ENCODE results near the gene PAK1IP1.

The PAK1IP1 gene

DNA sequence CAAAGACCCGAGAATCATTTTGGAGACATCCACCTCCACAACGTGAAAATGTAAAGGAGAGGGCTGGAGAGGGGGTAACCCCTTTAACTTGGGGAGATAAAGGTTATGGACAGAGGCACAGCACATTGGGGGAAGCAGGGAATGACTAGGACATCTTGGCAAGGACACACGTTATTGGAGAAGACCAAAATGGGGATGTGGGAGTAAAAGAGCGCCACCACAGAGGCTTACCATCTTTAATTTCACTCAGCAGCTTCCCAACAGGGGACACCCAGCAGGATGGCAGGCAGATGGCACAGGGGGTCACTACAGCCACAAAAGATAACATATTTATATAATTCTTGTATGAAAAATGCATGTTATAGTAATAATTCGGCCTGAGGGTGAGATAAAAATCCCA, 10.2 kb upstream of the PAK1IP1 start:
- H3K27ac ChIP-seq (ENCODE audit: low read length): no peak overlapping the region
- no peak overlapping the region for H3K9ac ChIP-seq (ENCODE audit: low read length)
- H3F3A ChIP-seq (ENCODE audit: insufficient read depth, low read length): no peaks in the 10 kb centered on the region
- no peaks in the 10 kb centered on the region for H4K20me1 ChIP-seq (ENCODE audit: insufficient read depth, low read length)
- no peaks in the 10 kb centered on the region for H3K36me3 ChIP-seq (replicated peaks; ENCODE audit: insufficient read depth, low read length)
- H3K79me2 ChIP-seq (ENCODE audit: low read length): no peaks in the 10 kb centered on the region
- DNase-seq: no peak
- no peak overlapping the region for H2AFZ ChIP-seq (ENCODE audit: low read length)
- H3K9me3 ChIP-seq (replicated peaks; ENCODE audit: insufficient read depth, low read length): no peaks in the 10 kb centered on the region
- H3K27me3 ChIP-seq (replicated peaks; ENCODE audit: insufficient read depth, low read length): no peaks in the 10 kb centered on the region
- H3K4me3 ChIP-seq (ENCODE audit: low read length): no peak overlapping the region
- H3K4me2 ChIP-seq (ENCODE audit: low read depth, low read length): no peak overlapping the region
- H3K4me1 ChIP-seq (ENCODE audit: low read length): no peaks in the 10 kb centered on the region
- H3K9me2 ChIP-seq (replicated peaks; ENCODE audit: insufficient read depth, low read length): no peaks in the 10 kb centered on the region
- TF ChIP-seq, protein P1, sequence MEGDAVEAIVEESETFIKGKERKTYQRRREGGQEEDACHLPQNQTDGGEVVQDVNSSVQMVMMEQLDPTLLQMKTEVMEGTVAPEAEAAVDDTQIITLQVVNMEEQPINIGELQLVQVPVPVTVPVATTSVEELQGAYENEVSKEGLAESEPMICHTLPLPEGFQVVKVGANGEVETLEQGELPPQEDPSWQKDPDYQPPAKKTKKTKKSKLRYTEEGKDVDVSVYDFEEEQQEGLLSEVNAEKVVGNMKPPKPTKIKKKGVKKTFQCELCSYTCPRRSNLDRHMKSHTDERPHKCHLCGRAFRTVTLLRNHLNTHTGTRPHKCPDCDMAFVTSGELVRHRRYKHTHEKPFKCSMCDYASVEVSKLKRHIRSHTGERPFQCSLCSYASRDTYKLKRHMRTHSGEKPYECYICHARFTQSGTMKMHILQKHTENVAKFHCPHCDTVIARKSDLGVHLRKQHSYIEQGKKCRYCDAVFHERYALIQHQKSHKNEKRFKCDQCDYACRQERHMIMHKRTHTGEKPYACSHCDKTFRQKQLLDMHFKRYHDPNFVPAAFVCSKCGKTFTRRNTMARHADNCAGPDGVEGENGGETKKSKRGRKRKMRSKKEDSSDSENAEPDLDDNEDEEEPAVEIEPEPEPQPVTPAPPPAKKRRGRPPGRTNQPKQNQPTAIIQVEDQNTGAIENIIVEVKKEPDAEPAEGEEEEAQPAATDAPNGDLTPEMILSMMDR (IDR thresholded peaks at IDR 0.05; ENCODE audit: low read length): no peak
- TF ChIP-seq EZH2phosphoT487 (IDR thresholded peaks at IDR 0.05; ENCODE audit: low read length) (no peak), EZH2 (optimal IDR thresholded peaks at IDR 0.05; ENCODE audit: low read depth, low read length) (no peak)

DNA sequence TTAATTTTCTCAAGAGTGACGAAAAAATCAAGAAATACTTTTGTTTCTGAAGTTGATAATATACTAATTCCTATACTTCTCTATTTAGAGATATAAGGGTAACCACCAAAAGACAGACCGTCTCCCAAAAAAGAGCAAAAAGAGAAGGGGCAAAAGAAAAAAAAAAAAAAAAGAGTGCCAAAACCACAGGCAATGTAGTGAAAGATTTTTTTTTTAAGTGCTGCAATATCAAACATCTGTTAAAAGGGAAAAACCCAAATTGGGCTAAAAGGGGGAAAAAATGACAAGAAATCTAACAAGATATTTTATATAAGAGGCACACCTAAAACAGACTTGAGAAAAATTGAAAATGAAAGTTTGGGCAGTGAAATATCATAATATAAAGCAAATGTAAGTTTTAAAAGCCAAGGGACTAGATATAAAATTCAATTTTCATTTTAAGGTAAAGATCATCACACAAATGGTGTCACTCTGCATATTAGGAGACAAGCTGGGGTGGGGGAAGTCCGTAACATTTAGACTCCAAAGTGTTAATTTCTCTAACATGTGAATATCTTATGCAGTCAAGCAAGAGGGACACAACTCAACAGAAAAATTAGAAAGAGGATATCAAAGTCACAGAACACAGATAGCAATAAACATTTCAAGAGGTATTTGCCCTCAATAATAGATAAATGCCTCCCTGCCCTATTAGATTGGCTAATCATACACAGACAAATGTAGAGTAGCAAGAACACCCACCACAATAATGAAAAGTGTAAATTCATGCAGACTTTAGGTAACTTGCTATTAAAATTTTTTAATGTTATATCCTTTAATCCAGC, 9.5 kb upstream of the PAK1IP1 start:
- no peak for DNase-seq
- Histone ChIP-seq H4K20me1 (ENCODE audit: insufficient read depth, low read length) (no peaks in the 10 kb centered on the region), H3K4me1 (ENCODE audit: low read length) (no peaks in the 10 kb centered on the region), H3K9me2 (replicated peaks; ENCODE audit: insufficient read depth, low read length) (no peaks in the 10 kb centered on the region), H3K79me2 (ENCODE audit: low read length) (no peaks in the 10 kb centered on the region), H3K27ac (ENCODE audit: low read length) (no peak overlapping the region), H3K9ac (ENCODE audit: low read length) (no peak overlapping the region), H3K9me3 (replicated peaks; ENCODE audit: insufficient read depth, low read length) (no peaks in the 10 kb centered on the region), H3K4me3 (ENCODE audit: low read length) (no peak overlapping the region), H3K4me2 (ENCODE audit: low read depth, low read length) (no peak overlapping the region), H2AFZ (ENCODE audit: low read length) (no peak overlapping the region), H3K36me3 (replicated peaks; ENCODE audit: insufficient read depth, low read length) (no peaks in the 10 kb centered on the region), H3K27me3 (replicated peaks; ENCODE audit: insufficient read depth, low read length) (no peaks in the 10 kb centered on the region), H3F3A (ENCODE audit: insufficient read depth, low read length) (no peaks in the 10 kb centered on the region)
- TF ChIP-seq, protein P1 (IDR thresholded peaks at IDR 0.05; ENCODE audit: low read length): no peak
- TF ChIP-seq EZH2 (optimal IDR thresholded peaks at IDR 0.05; ENCODE audit: low read depth, low read length): no peak

DNA sequence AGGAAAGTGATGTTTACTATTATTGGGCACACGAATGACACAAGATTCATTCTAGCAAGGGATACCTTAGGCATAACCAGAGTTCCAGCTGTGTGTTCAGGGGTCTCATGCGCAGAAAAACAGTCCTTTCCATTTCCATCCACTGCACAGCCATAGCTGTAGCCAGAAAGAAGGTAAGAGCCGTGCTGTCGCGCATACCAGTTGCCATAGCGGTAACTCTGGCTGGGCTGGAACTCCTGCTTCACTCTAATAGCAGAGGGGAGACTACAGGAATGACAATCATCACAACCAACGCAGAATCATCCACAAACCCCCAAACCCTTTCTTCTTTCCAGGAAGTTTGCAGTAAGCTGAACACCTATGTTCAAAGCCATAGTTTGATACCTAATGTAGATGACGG, 7.9 kb upstream of the PAK1IP1 start:
- no peaks in the 10 kb centered on the region for H3K9me3 ChIP-seq (replicated peaks; ENCODE audit: insufficient read depth, low read length)
- H3K79me2 ChIP-seq (ENCODE audit: low read length): no peaks in the 10 kb centered on the region
- H3F3A ChIP-seq (ENCODE audit: insufficient read depth, low read length): no peaks in the 10 kb centered on the region
- H3K9me2 ChIP-seq (replicated peaks; ENCODE audit: insufficient read depth, low read length): no peaks in the 10 kb centered on the region
- no peaks in the 10 kb centered on the region for H3K4me1 ChIP-seq (ENCODE audit: low read length)
- H3K27me3 ChIP-seq (replicated peaks; ENCODE audit: insufficient read depth, low read length): no peaks in the 10 kb centered on the region
- H3K4me2 ChIP-seq (ENCODE audit: low read depth, low read length): no peak overlapping the region
- no peak for DNase-seq
- no peak overlapping the region for H2AFZ ChIP-seq (ENCODE audit: low read length)
- TF ChIP-seq EZH2 (optimal IDR thresholded peaks at IDR 0.05; ENCODE audit: low read depth, low read length) (no peak), EZH2phosphoT487 (IDR thresholded peaks at IDR 0.05; ENCODE audit: low read length) (no peak)
- TF ChIP-seq, protein P1 (IDR thresholded peaks at IDR 0.05; ENCODE audit: low read length): no peak
- H4K20me1 ChIP-seq (ENCODE audit: insufficient read depth, low read length): no peaks in the 10 kb centered on the region
- no peaks in the 10 kb centered on the region for H3K36me3 ChIP-seq (replicated peaks; ENCODE audit: insufficient read depth, low read length)
- H3K4me3 ChIP-seq (ENCODE audit: low read length): no peak overlapping the region
- H3K9ac ChIP-seq (ENCODE audit: low read length): no peak overlapping the region
- H3K27ac ChIP-seq (ENCODE audit: low read length): no peak overlapping the region

Data from MM.1S (cell line).